ENCODE results near the gene GPBP1. TPM values are rescaled to one million over a fixed set of nuclear protein-coding genes. Genes with fewer than 3 reads are reported as not detected.
"Not testable (repeated sequence)": the region's sequence is repeated elsewhere in the genome, so short reads cannot be mapped to it uniquely, and the experiment has no call there.

GPBP1 gene
- total RNA-seq (2014; rRNA removed; shearing (Covaris generic)) = 69.3 and 77.7 TPM in 2 replicates

- Histone ChIP-seq H3K27me3 (replicated peaks) (no peaks in the 10 kb centered on the region), H3K9me3 (replicated peaks) (no peaks in the 10 kb centered on the region), H3K4me3 (peak within 1 kb of the TSS; percentile 78), H3K4me1 (replicated peaks) (peaks cover 26% of the 10 kb centered on the region), H3K36me3 (peaks cover 36% of the 10 kb centered on the region), H3K27ac (peak within 1 kb of the TSS; percentile 95)
- peak; percentile 97 to 99 for DNase-seq (ENCODE audit: low read depth in 1 of 2, low spot score in 2 of 2)
Measured at GRCh38 chr5:57173319-57174127, at the start of gene GPBP1. GPBP1 (plus strand) TSS chr5:57174059; CDS start chr5:57214131, 40,072 bp downstream.

- Histone ChIP-seq H3K27me3 (replicated peaks) (no peaks in the 10 kb centered on the region), H3K4me1 (replicated peaks) (no peaks in the 10 kb centered on the region), H3K4me3 (no peak overlapping the region), H3K27ac (no peak overlapping the region), H3K36me3 (no peaks in the 10 kb centered on the region), H3K9me3 (replicated peaks) (no peaks in the 10 kb centered on the region)
- no peak for DNase-seq (ENCODE audit: low read depth in 1 of 2, low spot score in 2 of 2)
Measured at GRCh38 chr5:57128325-57128724, 45.5 kb upstream of the GPBP1 start.

- no peak overlapping the region for H3K27ac ChIP-seq
- H3K9me3 ChIP-seq (replicated peaks) = no peaks in the 10 kb centered on the region
- H3K27me3 ChIP-seq (replicated peaks) = no peaks in the 10 kb centered on the region
- no peaks in the 10 kb centered on the region for H3K4me1 ChIP-seq (replicated peaks)
- no peak overlapping the region for H3K4me3 ChIP-seq
- H3K36me3 ChIP-seq = no peaks in the 10 kb centered on the region
- no peak for DNase-seq (ENCODE audit: low read depth in 1 of 2, low spot score in 2 of 2)
Measured at GRCh38 chr5:57133574-57133973, 40.3 kb upstream of the GPBP1 start.

- H3K27ac ChIP-seq = no peak overlapping the region
- no peaks in the 10 kb centered on the region for H3K4me1 ChIP-seq (replicated peaks)
- no peak overlapping the region for H3K4me3 ChIP-seq
- no peaks in the 10 kb centered on the region; the same call in 1 of the 2 replicates for H3K27me3 ChIP-seq (replicated peaks)
- no peaks in the 10 kb centered on the region for H3K9me3 ChIP-seq (replicated peaks)
- H3K36me3 ChIP-seq = no peaks in the 10 kb centered on the region
- DNase-seq (ENCODE audit: low read depth in 1 of 2, low spot score in 2 of 2) = no peak
Measured at GRCh38 chr5:57137401-57137800, 36.5 kb upstream of the GPBP1 start.

- Histone ChIP-seq H3K27me3 (replicated peaks) (no peaks in the 10 kb centered on the region), H3K4me3 (no peak overlapping the region), H3K27ac (no peak overlapping the region), H3K4me1 (replicated peaks) (peaks cover 3% of the 10 kb centered on the region; the same call in 1 of the 2 replicates), H3K9me3 (replicated peaks) (no peaks in the 10 kb centered on the region), H3K36me3 (no peaks in the 10 kb centered on the region)
- DNase-seq (ENCODE audit: low read depth in 1 of 2, low spot score in 2 of 2) = no peak
Measured at GRCh38 chr5:57152316-57152715, 21.5 kb upstream of the GPBP1 start.

- Histone ChIP-seq H3K36me3 (no peaks in the 10 kb centered on the region), H3K27ac (no peak overlapping the region), H3K4me1 (replicated peaks) (peaks cover 3% of the 10 kb centered on the region; the same call in 1 of the 2 replicates), H3K4me3 (no peak overlapping the region), H3K9me3 (replicated peaks) (no peaks in the 10 kb centered on the region), H3K27me3 (replicated peaks) (no peaks in the 10 kb centered on the region)
- DNase-seq (ENCODE audit: low read depth in 1 of 2, low spot score in 2 of 2) = no peak
Measured at GRCh38 chr5:57155033-57155432, 18.8 kb upstream of the GPBP1 start.

GRCh38 chr5:57157131-57157530 is 16.7 kb upstream of the GPBP1 start:
- Histone ChIP-seq H3K36me3 (no peaks in the 10 kb centered on the region), H3K4me3 (no peak overlapping the region), H3K9me3 (replicated peaks) (no peaks in the 10 kb centered on the region), H3K27ac (no peak overlapping the region), H3K4me1 (replicated peaks) (peaks cover 3% of the 10 kb centered on the region; the same call in 1 of the 2 replicates), H3K27me3 (replicated peaks) (no peaks in the 10 kb centered on the region)
- peak in 1 of 2 experiments; percentile 31 for DNase-seq (ENCODE audit: low read depth in 1 of 2, low spot score in 2 of 2)

GRCh38 chr5:57157666-57158065 is 16.2 kb upstream of the GPBP1 start:
- DNase-seq (ENCODE audit: low read depth in 1 of 2, low spot score in 2 of 2) = no peak
- Histone ChIP-seq H3K27me3 (replicated peaks) (no peaks in the 10 kb centered on the region), H3K4me3 (no peak overlapping the region), H3K4me1 (replicated peaks) (peaks cover 3% of the 10 kb centered on the region; the same call in 1 of the 2 replicates), H3K27ac (no peak overlapping the region), H3K36me3 (no peaks in the 10 kb centered on the region), H3K9me3 (replicated peaks) (no peaks in the 10 kb centered on the region)

- no peaks in the 10 kb centered on the region for H3K4me1 ChIP-seq (replicated peaks)
- no peaks in the 10 kb centered on the region for H3K27me3 ChIP-seq (replicated peaks)
- no peak for DNase-seq (ENCODE audit: low read depth in 1 of 2, low spot score in 2 of 2)
- no peaks in the 10 kb centered on the region for H3K9me3 ChIP-seq (replicated peaks)
- H3K36me3 ChIP-seq = no peaks in the 10 kb centered on the region
- no peak overlapping the region for H3K27ac ChIP-seq
- no peak overlapping the region for H3K4me3 ChIP-seq
Measured at GRCh38 chr5:57163553-57164006, 10.3 kb upstream of the GPBP1 start.

- Histone ChIP-seq H3K4me3 (no peak overlapping the region), H3K27me3 (replicated peaks) (no peaks in the 10 kb centered on the region), H3K27ac (no peak overlapping the region), H3K4me1 (replicated peaks) (no peaks in the 10 kb centered on the region), H3K36me3 (no peaks in the 10 kb centered on the region), H3K9me3 (replicated peaks) (no peaks in the 10 kb centered on the region)
- no peak for DNase-seq (ENCODE audit: low read depth in 1 of 2, low spot score in 2 of 2)
Measured at GRCh38 chr5:57164124-57164523, 9.7 kb upstream of the GPBP1 start.

GRCh38 chr5:57165171-57165570 is 8.7 kb upstream of the GPBP1 start:
- H3K9me3 ChIP-seq (replicated peaks); H3K27ac ChIP-seq; H3K36me3 ChIP-seq; H3K4me1 ChIP-seq (replicated peaks); H3K27me3 ChIP-seq (replicated peaks); DNase-seq (ENCODE audit: low read depth in 1 of 2, low spot score in 2 of 2); H3K4me3 ChIP-seq: not testable (repeated sequence)

GRCh38 chr5:57166276-57166675 is 7.6 kb upstream of the GPBP1 start:
- Histone ChIP-seq H3K27ac (no peak overlapping the region), H3K4me1 (replicated peaks) (no peaks in the 10 kb centered on the region)
- no peak for DNase-seq (ENCODE audit: low read depth in 1 of 2, low spot score in 2 of 2)

GRCh38 chr5:57167201-57167600 is 6.7 kb upstream of the GPBP1 start:
- Histone ChIP-seq H3K4me3 (no peak overlapping the region), H3K36me3 (no peaks in the 10 kb centered on the region), H3K4me1 (replicated peaks) (0 out of 2 replicates have a peak, but pooled peaks cover 6% of the 10 kb centered on the region), H3K9me3 (replicated peaks) (no peaks in the 10 kb centered on the region), H3K27me3 (replicated peaks) (no peaks in the 10 kb centered on the region), H3K27ac (no peak overlapping the region)
- DNase-seq (ENCODE audit: low read depth in 1 of 2, low spot score in 2 of 2) = no peak

More at GRCh38 chr5:57166276-57166675, 7.6 kb upstream of the GPBP1 start:
- no peaks in the 10 kb centered on the region for H3K36me3 ChIP-seq
- no peak overlapping the region for H3K4me3 ChIP-seq
- no peaks in the 10 kb centered on the region for H3K9me3 ChIP-seq (replicated peaks)
- H3K27me3 ChIP-seq (replicated peaks) = no peaks in the 10 kb centered on the region

GRCh38 chr5:57170116-57170515 is 3.7 kb upstream of the GPBP1 start:
- H3K4me1 ChIP-seq (replicated peaks); H3K27me3 ChIP-seq (replicated peaks); H3K36me3 ChIP-seq; H3K9me3 ChIP-seq (replicated peaks); H3K4me3 ChIP-seq; H3K27ac ChIP-seq; DNase-seq (ENCODE audit: low read depth in 1 of 2, low spot score in 2 of 2): not testable (repeated sequence)

All from SJSA1 (cell line).